HCT116 (cell line): ENCODE results near the gene SRGAP1. TPM values are rescaled to one million over a fixed set of nuclear protein-coding genes. Genes with fewer than 3 reads are reported as not detected.

Source experiments
- ATAC-seq: fragments of 200-7000 bp; cut with Tn5 transposase; 2 replicates; pipeline ENCODE4 v1.9.1; 2020; ENCODE audit warnings: mild to moderate bottlenecking, moderate library complexity
- BruUV-seq: library from RNA; stranded (reverse); fragments of 400-500 nt; replicated peaks from 2 replicates; lab custom pipeline; 2021; lab: Mats Ljungman, UMichigan
- CTCF ChIA-PET: fragments of 300-600 bp; sonication (Branson Sonifier 250); formaldehyde crosslinking; loops from one replicate; lab custom pipeline; 2021; ENCODE audit warnings: antibody characterized with exemption; lab: Charles Lee
- POLR2A ChIA-PET: fragments of 300-600, 350-600 bp; sonication (Branson Sonifier 250); formaldehyde crosslinking; loops from one replicate; lab custom pipeline; 2021; ENCODE audit warnings: antibody characterized with exemption; lab: Charles Lee
- RAD21 ChIA-PET, 2 experiments: fragments of 300-600 bp; sonication (Branson Sonifier 250); formaldehyde crosslinking; loops; one replicate each; lab custom pipeline; 2023; ENCODE audit warnings: low total read pairs in 2 of 2; ENCODE audit not compliant: uncharacterized antibody in 2 of 2, unreplicated experiment in 2 of 2, low non-redundant PET in 1 of 2; lab: Charles Lee
- DNase-seq: peaks from one replicate; pipeline ENCODE4 v3.0.0-alpha.2; 2010; ENCODE audit warnings: low read depth, low spot score
- H2AFZ ChIP-seq: fragments of 200-600 bp; shearing (Covaris generic), sonication (generic); 2 replicates; pipeline ENCODE4 v1.6.1; 2017; ENCODE audit warnings: low read depth, mixed run types, mixed read lengths, antibody characterized with exemption, low read length; ENCODE audit not compliant: poor library complexity, severe bottlenecking
- H3K27ac ChIP-seq: 2 replicates; pipeline ENCODE4 v1.5.1; 2012; ENCODE audit warnings: low read depth, low read length
- H3K27me3 ChIP-seq: fragments of 200-600 bp; sonication (generic); 2 replicates; pipeline ENCODE4 v1.6.1; 2016; ENCODE audit warnings: mixed run types, low read length, mixed read lengths; ENCODE audit not compliant: insufficient read depth
- H3K36me3 ChIP-seq, 2 experiments: fragments of 200-500 bp in 1 of 2; fragments of 200-600 bp in 1 of 2; sonication (Bioruptor generic) in 1 of 2; sonication (generic) in 1 of 2; 2 replicates each; pipeline versions ENCODE4 v1.5.1 to v1.6.1; 2014 to 2016; ENCODE audit warnings: low read length in 2 of 2, inconsistent platforms in 1 of 2, mixed read lengths in 1 of 2, mixed run types in 1 of 2; ENCODE audit not compliant: insufficient read depth in 2 of 2, control insufficient read depth in 1 of 2
- H3K4me1 ChIP-seq, 2 experiments: fragments of 200-600 bp in 1 of 2; sonication (generic) in 1 of 2; 2 replicates each; pipeline versions ENCODE4 v1.5.1 to v1.6.1; 2012 to 2017; ENCODE audit warnings: low read length in 2 of 2, inconsistent platforms in 1 of 2, mild to moderate bottlenecking in 1 of 2, mixed read lengths in 1 of 2, mixed run types in 1 of 2, moderate library complexity in 1 of 2; ENCODE audit not compliant: insufficient read depth in 2 of 2, control insufficient read depth in 1 of 2
- H3K4me2 ChIP-seq: fragments of 200-600 bp; sonication (generic); 2 replicates; pipeline ENCODE4 v1.6.1; 2017; ENCODE audit warnings: mixed run types, low read length, mixed read lengths
- H3K4me3 ChIP-seq, 2 experiments: fragments of 200-600 bp in 1 of 2; sonication (generic) in 1 of 2; replicated peaks in 1 of 2; 2 replicates each; pipeline ENCODE4 v1.5.1; 2011 to 2016; ENCODE audit warnings: low read length in 2 of 2, control low read depth in 1 of 2, low read depth in 1 of 2, mild to moderate bottlenecking in 1 of 2, mixed read lengths in 1 of 2, mixed run types in 1 of 2
- H3K79me2 ChIP-seq: fragments of 200-600 bp; sonication (generic); 2 replicates; pipeline ENCODE4 v1.6.1; 2017; ENCODE audit warnings: mild to moderate bottlenecking, mixed run types, low read length, moderate library complexity, mixed read lengths; ENCODE audit not compliant: insufficient read depth
- H3K9ac ChIP-seq: fragments of 200-600 bp; sonication (generic); 2 replicates; pipeline ENCODE4 v1.6.1; 2016; ENCODE audit warnings: low read length, mixed read lengths
- H3K9me2 ChIP-seq: fragments of 200-600 bp; sonication (generic), shearing (Covaris generic); 2 replicates; pipeline ENCODE4 v1.6.1; 2017; ENCODE audit warnings: mixed run types, mild to moderate bottlenecking, moderate library complexity; ENCODE audit not compliant: insufficient read depth
- H3K9me3 ChIP-seq, 2 experiments: fragments of 200-500 bp in 1 of 2; fragments of 200-600 bp in 1 of 2; sonication (Bioruptor generic) in 1 of 2; sonication (generic) in 1 of 2; 2 replicates each; pipeline ENCODE4 v1.6.1; 2014 to 2017; ENCODE audit warnings: low read length in 2 of 2, mixed read lengths in 2 of 2, inconsistent platforms in 1 of 2, low read depth in 1 of 2, mild to moderate bottlenecking in 1 of 2, mixed run types in 1 of 2, moderate library complexity in 1 of 2; ENCODE audit not compliant: control insufficient read depth in 1 of 2, insufficient read depth in 1 of 2
- H4K20me1 ChIP-seq: fragments of 200-600 bp; sonication (generic), shearing (Covaris generic); 2 replicates; pipeline ENCODE4 v1.6.1; 2017; ENCODE audit warnings: mixed run types, mild to moderate bottlenecking, moderate library complexity; ENCODE audit not compliant: insufficient read depth
- CBX3 ChIP-seq: IDR thresholded peaks from 2 replicates; pipeline ENCODE4 v1.6.1; 2012; ENCODE audit warnings: low read depth
- CTCF ChIP-seq, 3 experiments: fragments of 200-600 bp in 1 of 3; sonication (generic) in 1 of 3; IDR thresholded peaks in 2 of 3; conservative IDR thresholded peaks in 1 of 3; 2 replicates each; pipeline ENCODE4 v1.5.1; 2012 to 2017; ENCODE audit warnings: low read depth in 2 of 3, low read length in 2 of 3, antibody characterized with exemption in 1 of 3, borderline replicate concordance in 1 of 3, control low read depth in 1 of 3, mild to moderate bottlenecking in 1 of 3, mixed read lengths in 1 of 3, mixed run types in 1 of 3, moderate library complexity in 1 of 3; ENCODE audit not compliant: insufficient read depth in 1 of 3
- SIN3A ChIP-seq: IDR thresholded peaks from 2 replicates; pipeline ENCODE4 v1.6.1; 2012; ENCODE audit warnings: low read depth
- SRF ChIP-seq: IDR thresholded peaks from 2 replicates; pipeline ENCODE4 v1.6.1; 2012; ENCODE audit warnings: low read depth
- TCF7L2 ChIP-seq: IDR thresholded peaks from 2 replicates; pipeline ENCODE4 v1.7.0; 2011; ENCODE audit warnings: borderline replicate concordance, inconsistent platforms; ENCODE audit not compliant: insufficient read depth, insufficient read length; ENCODE audit errors: extremely low read depth
- intact Hi-C: fragments of 100-400 bp; cut with micrococcal nuclease; formaldehyde crosslinking; loops from 2 replicates; pipeline ENCODE4 v1.10.0; 2022
- total RNA-seq: library from RNA; stranded (reverse); gene quantifications from one replicate; pipeline ENCODE4 v1.2.1, GENCODE V29; 2021; ENCODE audit not compliant: unreplicated experiment

SRGAP1 gene
- total RNA-seq, 1 experiment from 2014 or later: 16.6 TPM

- Histone ChIP-seq H2AFZ (no peak overlapping the region), H3K9me2 (no peaks in the 10 kb centered on the region), H3K9ac (peak overlapping the region; percentile 4; the same call in 1 of the 2 replicates), H4K20me1 (no peaks in the 10 kb centered on the region), H3K9me3 (no peaks in the 10 kb centered on the region), H3K27me3 (no peaks in the 10 kb centered on the region), H3K4me1 (peaks cover 6 to 68% of the 10 kb centered on the region in 2 experiments), H3K27ac (no peak overlapping the region), H3K79me2 (peaks cover 17% of the 10 kb centered on the region), H3K36me3 (no peaks in the 10 kb centered on the region), H3K4me3 (no peak overlapping the region), H3K4me2 (peak overlapping the region; percentile 68)
- CTCF ChIA-PET: no interaction called here
- BruUV-seq: no TSS peak
- intact Hi-C loops: no loop called here
- RAD21 ChIA-PET: no interaction called here
- ATAC-seq (peak; percentile 52; the same call in 1 of the 2 replicates), DNase-seq (no peak)
- POLR2A ChIA-PET: no interaction called here
- TF ChIP-seq TCF7L2 (peak; percentile 38), CBX3 (no peak)
Measured at GRCh38 chr12:63980211-63980610, 135.7 kb downstream of the SRGAP1 start.

GRCh38 chr12:63981343-63981742 is 136.8 kb downstream of the SRGAP1 start:
- H3K79me2 ChIP-seq: peaks cover 17% of the 10 kb centered on the region
- H2AFZ ChIP-seq: no peak overlapping the region
- peaks cover 6 to 68% of the 10 kb centered on the region in 2 experiments for H3K4me1 ChIP-seq
- TF ChIP-seq SIN3A (no peak), TCF7L2 (no peak), CTCF (IDR thresholded peaks at IDR 0.05 in 2 of 3, conservative IDR thresholded peaks at IDR 0.05 in 1 of 3; ENCODE audit: borderline replicate concordance in 1 of 3, insufficient read depth in 1 of 3, low read depth in 2 of 3, low read length in 2 of 3) (no peak), SRF (no peak)
- H3K4me2 ChIP-seq: no peak overlapping the region
- H3K9ac ChIP-seq: no peak overlapping the region
- H4K20me1 ChIP-seq: no peaks in the 10 kb centered on the region
- H3K9me2 ChIP-seq: no peaks in the 10 kb centered on the region
- H3K27ac ChIP-seq: no peak overlapping the region
- H3K9me3 ChIP-seq: no peaks in the 10 kb centered on the region
- intact Hi-C loops: no loop called here
- DNase-seq: no peak
- ChIA-PET CTCF (no interaction called here), RAD21 (no interaction called here), POLR2A (no interaction called here)
- H3K4me3 ChIP-seq: no peak overlapping the region
- H3K27me3 ChIP-seq: no peaks in the 10 kb centered on the region
- BruUV-seq: no TSS peak
- ATAC-seq: no peak
- H3K36me3 ChIP-seq: no peaks in the 10 kb centered on the region
